ENCODE data around the gene UBLCP1.
"Not testable (repeated sequence)": the region's sequence is repeated elsewhere in the genome, so short reads cannot be mapped to it uniquely, and the experiment has no call there.

The UBLCP1 gene

DNA sequence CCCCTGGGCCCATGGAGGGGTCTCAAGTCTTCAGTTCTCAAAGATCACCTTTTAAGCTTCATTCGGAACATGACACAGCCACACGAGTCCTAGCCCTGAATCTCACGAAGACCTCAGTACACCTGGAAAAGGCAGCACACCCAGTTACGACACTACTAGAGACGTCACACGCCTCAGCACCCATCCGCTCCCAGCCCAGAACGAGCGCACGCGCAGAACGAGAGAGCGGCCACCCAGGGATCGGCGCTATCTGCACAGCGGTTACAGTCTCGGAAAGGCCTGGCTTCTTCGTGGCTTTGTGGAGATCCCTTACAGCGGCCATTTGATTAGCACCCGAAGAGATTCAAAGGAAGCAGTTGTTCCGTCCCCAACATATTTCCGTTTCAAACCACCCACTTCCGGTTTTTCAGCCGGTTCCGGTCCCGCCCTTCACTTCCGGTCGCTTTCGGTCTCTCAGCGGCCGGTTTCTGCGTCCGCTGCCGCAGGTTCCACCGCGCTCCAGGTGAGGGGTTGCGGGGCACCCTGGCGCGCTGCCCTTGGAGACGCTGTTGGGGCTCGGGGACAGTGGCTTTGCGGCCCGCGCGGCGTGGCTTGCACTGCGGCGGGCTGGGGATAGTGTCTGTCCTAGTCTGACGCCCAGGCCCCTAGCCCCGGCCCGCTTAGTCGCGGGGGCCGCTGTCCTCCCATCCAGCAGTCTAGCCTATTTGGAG is at the start of gene UBLCP1:
UBLCP1 (plus strand) TSS at position 432 of the 710 bp plus-strand sequence. CDS start 5,626 bp downstream, outside the sequence.
- DNase-seq, result peak; percentile 70 to 88 (median 78)

- DNase-seq, result no peak
Measured at GRCh38 chr5:159214486-159215271, 48.4 kb upstream of the UBLCP1 start.

DNA sequence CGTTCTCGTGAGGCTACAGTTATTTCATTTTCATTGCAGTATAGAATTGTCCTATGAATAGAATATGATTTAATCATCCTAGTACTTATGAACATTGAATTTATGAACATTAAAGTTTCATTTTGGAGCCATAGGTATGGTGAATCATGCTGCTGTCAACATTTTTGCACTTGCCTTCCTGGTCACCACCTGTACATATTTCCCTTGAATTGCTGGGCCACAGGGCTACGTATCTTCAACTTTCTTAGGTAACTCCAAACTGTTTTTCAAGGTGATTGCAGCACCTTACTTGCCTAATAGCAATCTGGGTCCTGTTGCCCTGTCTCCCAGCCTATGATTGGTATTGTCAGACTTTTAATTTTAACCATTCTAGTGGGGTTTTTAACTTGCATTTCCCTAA is 47.2 kb upstream of the UBLCP1 start:
- DNase-seq, result no peak

GRCh38 chr5:159216454-159216853 is 46.6 kb upstream of the UBLCP1 start:
- DNase-seq, result no peak

- no peak for DNase-seq
Measured at GRCh38 chr5:159217236-159217635, 45.9 kb upstream of the UBLCP1 start.

DNA sequence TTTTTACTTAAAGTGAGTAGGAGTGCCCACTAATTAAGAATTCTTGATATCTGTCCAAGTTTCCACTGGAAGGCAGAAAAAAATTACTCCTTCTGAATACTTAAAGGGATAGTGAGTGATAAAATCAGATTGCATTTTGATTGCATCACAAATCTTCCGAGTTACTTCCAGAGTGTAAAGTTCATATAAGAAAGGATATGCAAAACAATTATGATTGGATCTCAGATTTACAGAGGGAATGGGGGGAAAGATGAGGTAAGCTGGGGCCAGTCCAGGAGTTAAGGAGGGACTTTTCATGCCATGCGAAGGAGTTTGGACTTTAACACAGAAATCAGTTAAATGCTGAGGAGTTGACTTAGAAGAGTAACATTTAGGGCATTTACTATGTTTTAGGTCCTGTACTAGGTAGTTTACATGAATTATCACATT is 44.5 kb upstream of the UBLCP1 start:
- DNase-seq, result no peak

- DNase-seq, result no peak
Measured at GRCh38 chr5:159220206-159220605, 42.9 kb upstream of the UBLCP1 start.

DNA sequence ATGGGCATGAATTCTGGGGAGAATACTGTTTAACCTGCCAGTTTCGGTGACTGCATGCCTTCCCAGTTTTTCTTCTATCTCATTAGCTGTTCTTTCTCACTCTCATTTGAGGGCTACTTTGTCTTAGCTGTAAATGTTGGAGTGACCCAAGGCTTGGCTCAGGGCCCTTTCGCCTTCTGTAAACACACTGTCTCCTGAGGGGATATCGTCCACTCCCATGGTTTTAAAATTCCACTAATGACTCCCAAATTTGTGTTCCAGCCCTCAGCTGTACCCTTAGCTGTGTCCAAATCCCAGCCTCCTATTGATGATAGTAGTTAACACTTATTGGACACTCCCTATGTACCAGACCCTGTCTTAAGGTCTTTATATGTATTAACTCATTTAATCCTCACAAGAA is 39.6 kb upstream of the UBLCP1 start:
- no peak for DNase-seq

GRCh38 chr5:159224471-159224870 is 38.6 kb upstream of the UBLCP1 start:
- DNase-seq, result no peak

- no peak for DNase-seq
Measured at GRCh38 chr5:159226451-159226850, 36.6 kb upstream of the UBLCP1 start.

- no peak for DNase-seq
Measured at GRCh38 chr5:159227452-159227851, 35.6 kb upstream of the UBLCP1 start.

DNA sequence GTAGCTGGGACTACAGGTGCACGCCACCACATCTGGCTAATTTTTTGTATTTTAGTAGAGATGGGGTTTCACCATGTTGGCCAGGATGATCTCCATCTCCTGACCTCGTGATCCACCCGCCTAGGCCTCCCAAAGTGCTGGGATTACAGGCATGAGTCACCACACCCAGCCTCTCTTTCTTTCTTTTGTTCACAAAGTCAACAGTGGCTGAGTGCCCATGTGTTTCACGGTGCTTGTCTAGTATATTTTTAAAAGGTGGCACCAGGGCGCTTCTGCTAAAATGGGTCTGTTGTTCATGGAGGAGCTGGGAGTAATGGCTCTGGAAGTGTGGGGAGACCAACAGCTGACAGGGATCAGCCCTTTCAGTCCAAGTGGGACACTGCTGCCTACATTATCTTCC is 35.0 kb upstream of the UBLCP1 start:
- DNase-seq, result not testable (repeated sequence)

DNA sequence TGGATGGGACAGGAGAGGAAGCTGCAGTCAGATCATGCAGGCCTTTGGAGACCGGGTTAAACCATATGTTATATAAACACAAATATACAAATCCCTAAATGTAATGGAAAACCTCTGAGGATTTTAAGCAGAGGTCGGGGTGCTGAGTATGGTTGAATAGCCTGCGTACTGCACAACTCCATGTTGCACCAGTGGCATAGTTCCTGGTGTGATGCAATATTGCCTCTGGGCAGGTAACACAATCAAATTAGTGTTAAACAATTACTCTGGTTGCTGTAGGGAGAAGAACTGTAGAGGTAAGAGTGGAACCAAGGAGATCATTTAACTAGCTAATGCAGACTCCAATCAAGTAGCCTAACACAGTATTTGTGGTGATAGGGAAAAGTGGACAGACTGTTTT is 32.4 kb upstream of the UBLCP1 start:
- no peak for DNase-seq

- no peak for DNase-seq
Measured at GRCh38 chr5:159231167-159231566, 31.9 kb upstream of the UBLCP1 start.

- not testable (repeated sequence) for DNase-seq
Measured at GRCh38 chr5:159235871-159236520, 27.1 kb upstream of the UBLCP1 start.

- DNase-seq, result no peak
Measured at GRCh38 chr5:159240301-159240870, 22.7 kb upstream of the UBLCP1 start.

DNA sequence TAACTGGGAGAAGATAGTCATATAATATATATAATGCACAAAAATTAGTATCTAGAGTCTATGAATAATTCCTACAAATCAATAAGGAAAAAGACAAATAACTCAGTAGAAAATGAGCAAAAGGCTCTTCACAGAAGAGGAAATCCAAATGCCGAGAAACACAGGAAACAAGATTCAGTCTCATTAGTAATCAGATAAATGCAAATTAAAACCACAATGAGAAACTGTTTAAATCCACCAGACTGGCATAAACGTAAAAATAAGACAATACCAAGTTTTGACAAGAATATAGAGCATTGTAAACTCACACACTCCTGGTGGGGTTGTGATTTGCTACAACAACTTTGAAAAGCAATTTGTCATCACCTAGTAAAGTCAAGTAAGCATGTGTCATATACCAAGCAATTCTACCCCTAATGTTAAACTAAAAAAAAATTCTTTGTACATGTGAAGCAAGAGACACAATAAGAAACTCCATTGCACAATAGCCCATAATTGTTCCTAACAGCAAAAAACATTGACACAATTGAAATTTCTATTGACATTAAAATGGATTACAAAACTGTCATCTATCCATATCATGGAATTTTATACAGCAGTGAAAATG is 21.0 kb upstream of the UBLCP1 start:
- no peak for DNase-seq

DNA sequence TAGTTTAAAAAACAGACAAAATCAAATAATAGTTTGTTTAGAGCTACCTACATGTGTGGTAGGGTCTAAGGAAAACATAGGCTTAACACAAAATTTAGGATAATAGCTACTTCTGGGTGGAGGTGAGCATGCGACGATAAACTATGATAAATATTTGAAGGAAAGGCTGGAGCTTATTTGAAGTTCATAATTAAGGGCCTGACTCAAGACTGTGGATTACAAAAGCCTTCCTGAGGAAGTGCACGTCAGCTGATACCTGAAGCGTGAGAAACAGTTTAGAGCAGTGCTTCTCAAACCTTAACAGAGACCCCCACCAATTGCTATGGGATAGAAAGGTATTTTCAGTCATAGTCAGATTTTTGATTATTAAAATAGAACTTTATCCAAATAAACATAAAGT is 20.4 kb upstream of the UBLCP1 start:
- peak in 1 of 6 experiments; percentile 4 for DNase-seq

- no peak for DNase-seq
Measured at GRCh38 chr5:159243385-159243784, 19.7 kb upstream of the UBLCP1 start.

DNA sequence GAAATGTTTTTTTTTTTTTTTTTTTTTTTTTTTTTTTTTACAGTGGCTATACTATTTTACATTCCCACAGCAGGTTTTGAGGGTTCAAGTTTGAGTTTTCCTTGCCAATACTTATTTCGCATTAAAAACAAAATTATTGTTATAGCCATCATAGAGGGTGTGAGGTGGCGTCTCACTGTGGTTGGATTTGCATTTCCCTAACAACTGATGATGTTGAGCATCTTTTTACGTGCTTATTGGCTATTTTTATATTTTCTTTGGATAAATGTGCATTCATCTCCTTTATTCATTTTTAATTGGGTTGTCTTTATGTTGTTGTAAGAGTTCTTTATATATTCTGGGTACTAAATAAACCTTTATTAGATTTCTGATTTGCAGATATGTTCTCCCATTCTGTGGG is 18.9 kb upstream of the UBLCP1 start:
- no peak for DNase-seq

- DNase-seq, result no peak
Measured at GRCh38 chr5:159244890-159245289, 18.2 kb upstream of the UBLCP1 start.

DNA sequence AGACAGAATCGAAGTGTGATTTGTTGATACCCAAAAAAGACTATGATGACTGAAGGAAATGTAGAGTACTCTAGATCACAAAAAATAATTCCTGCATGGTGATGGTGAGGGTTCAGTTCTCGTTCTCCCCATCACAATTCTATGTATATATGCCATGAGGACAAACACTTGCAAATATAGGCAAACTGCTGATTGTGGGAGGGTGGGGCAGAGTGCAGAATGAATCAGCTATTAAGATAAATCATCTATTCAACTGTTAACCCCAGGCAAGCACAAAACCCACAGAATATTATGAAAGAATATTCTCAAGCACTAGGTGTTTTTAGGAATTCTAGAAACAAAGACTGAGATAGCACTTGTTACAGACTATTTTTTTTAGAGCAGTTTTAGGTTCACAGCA is 13.9 kb upstream of the UBLCP1 start:
- DNase-seq, result no peak

DNA sequence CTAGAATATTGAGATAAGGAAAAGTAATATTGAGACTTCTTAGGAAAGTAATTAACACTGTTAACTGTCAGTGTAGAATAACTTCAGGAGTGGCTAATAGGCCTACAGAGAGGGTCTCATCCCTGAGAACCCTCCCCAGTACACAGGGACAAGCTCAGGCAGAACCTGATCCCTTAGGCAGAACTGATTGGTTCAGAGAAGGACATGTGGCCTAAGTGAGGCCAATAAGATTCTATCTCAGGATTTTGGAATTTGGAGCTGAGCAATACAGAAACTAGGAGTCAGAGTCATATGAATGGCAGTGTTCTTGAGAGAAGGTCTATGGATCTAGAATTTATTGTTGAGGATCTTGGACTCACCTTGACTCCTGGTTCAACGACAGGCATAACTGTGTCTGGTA is 10.9 kb upstream of the UBLCP1 start:
- DNase-seq, result no peak

Measured in stimulated activated naive CD4-positive, alpha-beta T cell (primary cell).